Suprapubic skin (tissue), 4 donors: ENCODE results near the gene AGAP3.

Source experiments
- POLR2A ChIP-seq, 2 donors: fragments of 450-650 bp; IDR thresholded peaks; one replicate each; pipeline ENCODE4 v1.6.1; 2017; ENCODE audit warnings: antibody characterized with exemption in 2 of 2, mild to moderate bottlenecking in 2 of 2, moderate library complexity in 2 of 2
- POLR2AphosphoS5 ChIP-seq, 3 donors: sonication (generic); formaldehyde crosslinking; IDR thresholded peaks; one replicate each; pipeline ENCODE4 v1.6.1; 2017; ENCODE audit warnings: antibody characterized with exemption in 3 of 3
- TF ChIP-seq, protein P1 (sequence below), 2 donors: fragments of 200-600 bp in 1 of 2; fragments of 450-650 bp in 1 of 2; sonication (generic) in 1 of 2; IDR thresholded peaks; one replicate each; pipeline ENCODE4 v1.5.1; 2016 to 2019; ENCODE audit warnings: antibody characterized with exemption in 2 of 2, mild to moderate bottlenecking in 1 of 2, moderate library complexity in 1 of 2

DNA sequence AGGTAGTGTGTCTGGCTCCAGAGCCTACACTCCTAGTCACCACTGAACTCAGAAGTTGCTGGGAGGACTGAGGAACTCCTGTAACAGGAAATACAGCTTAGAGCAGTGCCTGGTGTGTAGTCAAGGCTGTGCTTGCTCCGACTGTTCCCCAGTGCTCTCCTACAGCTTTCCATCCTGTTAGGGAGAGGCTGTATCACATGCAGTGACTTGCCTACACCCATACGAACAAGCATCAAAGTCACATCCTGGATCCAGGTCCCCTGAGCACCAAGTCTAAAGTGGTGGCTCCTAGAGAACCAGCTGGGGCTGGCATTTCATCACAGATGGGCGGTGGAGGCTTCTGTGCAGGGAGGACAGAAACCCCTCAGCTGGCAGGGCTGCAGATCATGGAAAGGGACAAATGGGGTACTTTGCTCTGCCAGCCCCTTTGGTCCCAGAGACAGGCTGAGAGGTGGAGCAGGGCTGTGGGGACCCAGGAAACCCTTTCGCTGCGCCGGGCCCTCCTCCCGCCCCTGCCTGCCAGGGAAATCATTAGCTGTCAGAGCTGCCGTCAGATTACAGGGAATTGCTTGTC lies 93.1 kb downstream of the AGAP3 start:
- TF ChIP-seq, protein P1, sequence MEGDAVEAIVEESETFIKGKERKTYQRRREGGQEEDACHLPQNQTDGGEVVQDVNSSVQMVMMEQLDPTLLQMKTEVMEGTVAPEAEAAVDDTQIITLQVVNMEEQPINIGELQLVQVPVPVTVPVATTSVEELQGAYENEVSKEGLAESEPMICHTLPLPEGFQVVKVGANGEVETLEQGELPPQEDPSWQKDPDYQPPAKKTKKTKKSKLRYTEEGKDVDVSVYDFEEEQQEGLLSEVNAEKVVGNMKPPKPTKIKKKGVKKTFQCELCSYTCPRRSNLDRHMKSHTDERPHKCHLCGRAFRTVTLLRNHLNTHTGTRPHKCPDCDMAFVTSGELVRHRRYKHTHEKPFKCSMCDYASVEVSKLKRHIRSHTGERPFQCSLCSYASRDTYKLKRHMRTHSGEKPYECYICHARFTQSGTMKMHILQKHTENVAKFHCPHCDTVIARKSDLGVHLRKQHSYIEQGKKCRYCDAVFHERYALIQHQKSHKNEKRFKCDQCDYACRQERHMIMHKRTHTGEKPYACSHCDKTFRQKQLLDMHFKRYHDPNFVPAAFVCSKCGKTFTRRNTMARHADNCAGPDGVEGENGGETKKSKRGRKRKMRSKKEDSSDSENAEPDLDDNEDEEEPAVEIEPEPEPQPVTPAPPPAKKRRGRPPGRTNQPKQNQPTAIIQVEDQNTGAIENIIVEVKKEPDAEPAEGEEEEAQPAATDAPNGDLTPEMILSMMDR (IDR thresholded peaks at IDR 0.05) = no peak
- no peak for TF ChIP-seq POLR2A (IDR thresholded peaks at IDR 0.05)
- TF ChIP-seq POLR2AphosphoS5 (IDR thresholded peaks at IDR 0.05) = no peak
